HCT116 (cell line): ENCODE results near the gene MOK. TPM values are rescaled to one million over a fixed set of nuclear protein-coding genes. Genes with fewer than 3 reads are reported as not detected.

ENCODE experiments used
- ATAC-seq: fragments of 200-7000 bp; cut with Tn5 transposase; 2 replicates; pipeline ENCODE4 v1.9.1; 2020; ENCODE audit warnings: mild to moderate bottlenecking, moderate library complexity
- BruUV-seq: library from RNA; stranded (reverse); fragments of 400-500 nt; replicated peaks from 2 replicates; lab custom pipeline; 2021; lab: Mats Ljungman, UMichigan
- CTCF ChIA-PET: fragments of 300-600 bp; sonication (Branson Sonifier 250); formaldehyde crosslinking; loops from one replicate; lab custom pipeline; 2021; ENCODE audit warnings: antibody characterized with exemption; lab: Charles Lee
- POLR2A ChIA-PET: fragments of 300-600, 350-600 bp; sonication (Branson Sonifier 250); formaldehyde crosslinking; loops from one replicate; lab custom pipeline; 2021; ENCODE audit warnings: antibody characterized with exemption; lab: Charles Lee
- RAD21 ChIA-PET, 2 experiments: fragments of 300-600 bp; sonication (Branson Sonifier 250); formaldehyde crosslinking; loops; one replicate each; lab custom pipeline; 2023; ENCODE audit warnings: low total read pairs in 2 of 2; ENCODE audit not compliant: uncharacterized antibody in 2 of 2, unreplicated experiment in 2 of 2, low non-redundant PET in 1 of 2; lab: Charles Lee
- DNase-seq: peaks from one replicate; pipeline ENCODE4 v3.0.0-alpha.2; 2010; ENCODE audit warnings: low read depth, low spot score
- H2AFZ ChIP-seq: fragments of 200-600 bp; shearing (Covaris generic), sonication (generic); 2 replicates; pipeline ENCODE4 v1.6.1; 2017; ENCODE audit warnings: low read depth, mixed run types, mixed read lengths, antibody characterized with exemption, low read length; ENCODE audit not compliant: poor library complexity, severe bottlenecking
- H3K27ac ChIP-seq: 2 replicates; pipeline ENCODE4 v1.5.1; 2012; ENCODE audit warnings: low read depth, low read length
- H3K27me3 ChIP-seq: fragments of 200-600 bp; sonication (generic); 2 replicates; pipeline ENCODE4 v1.6.1; 2016; ENCODE audit warnings: mixed run types, low read length, mixed read lengths; ENCODE audit not compliant: insufficient read depth
- H3K36me3 ChIP-seq, 2 experiments: fragments of 200-500 bp in 1 of 2; fragments of 200-600 bp in 1 of 2; sonication (Bioruptor generic) in 1 of 2; sonication (generic) in 1 of 2; 2 replicates each; pipeline versions ENCODE4 v1.5.1 to v1.6.1; 2014 to 2016; ENCODE audit warnings: low read length in 2 of 2, inconsistent platforms in 1 of 2, mixed read lengths in 1 of 2, mixed run types in 1 of 2; ENCODE audit not compliant: insufficient read depth in 2 of 2, control insufficient read depth in 1 of 2
- H3K4me1 ChIP-seq, 2 experiments: fragments of 200-600 bp in 1 of 2; sonication (generic) in 1 of 2; 2 replicates each; pipeline versions ENCODE4 v1.5.1 to v1.6.1; 2012 to 2017; ENCODE audit warnings: low read length in 2 of 2, inconsistent platforms in 1 of 2, mild to moderate bottlenecking in 1 of 2, mixed read lengths in 1 of 2, mixed run types in 1 of 2, moderate library complexity in 1 of 2; ENCODE audit not compliant: insufficient read depth in 2 of 2, control insufficient read depth in 1 of 2
- H3K4me2 ChIP-seq: fragments of 200-600 bp; sonication (generic); 2 replicates; pipeline ENCODE4 v1.6.1; 2017; ENCODE audit warnings: mixed run types, low read length, mixed read lengths
- H3K4me3 ChIP-seq, 2 experiments: fragments of 200-600 bp in 1 of 2; sonication (generic) in 1 of 2; replicated peaks in 1 of 2; 2 replicates each; pipeline ENCODE4 v1.5.1; 2011 to 2016; ENCODE audit warnings: low read length in 2 of 2, control low read depth in 1 of 2, low read depth in 1 of 2, mild to moderate bottlenecking in 1 of 2, mixed read lengths in 1 of 2, mixed run types in 1 of 2
- H3K79me2 ChIP-seq: fragments of 200-600 bp; sonication (generic); 2 replicates; pipeline ENCODE4 v1.6.1; 2017; ENCODE audit warnings: mild to moderate bottlenecking, mixed run types, low read length, moderate library complexity, mixed read lengths; ENCODE audit not compliant: insufficient read depth
- H3K9ac ChIP-seq: fragments of 200-600 bp; sonication (generic); 2 replicates; pipeline ENCODE4 v1.6.1; 2016; ENCODE audit warnings: low read length, mixed read lengths
- H3K9me2 ChIP-seq: fragments of 200-600 bp; sonication (generic), shearing (Covaris generic); 2 replicates; pipeline ENCODE4 v1.6.1; 2017; ENCODE audit warnings: mixed run types, mild to moderate bottlenecking, moderate library complexity; ENCODE audit not compliant: insufficient read depth
- H3K9me3 ChIP-seq, 2 experiments: fragments of 200-500 bp in 1 of 2; fragments of 200-600 bp in 1 of 2; sonication (Bioruptor generic) in 1 of 2; sonication (generic) in 1 of 2; 2 replicates each; pipeline ENCODE4 v1.6.1; 2014 to 2017; ENCODE audit warnings: low read length in 2 of 2, mixed read lengths in 2 of 2, inconsistent platforms in 1 of 2, low read depth in 1 of 2, mild to moderate bottlenecking in 1 of 2, mixed run types in 1 of 2, moderate library complexity in 1 of 2; ENCODE audit not compliant: control insufficient read depth in 1 of 2, insufficient read depth in 1 of 2
- H4K20me1 ChIP-seq: fragments of 200-600 bp; sonication (generic), shearing (Covaris generic); 2 replicates; pipeline ENCODE4 v1.6.1; 2017; ENCODE audit warnings: mixed run types, mild to moderate bottlenecking, moderate library complexity; ENCODE audit not compliant: insufficient read depth
- POLR2AphosphoS5 ChIP-seq: IDR thresholded peaks from 2 replicates; pipeline ENCODE4 v1.6.1; 2011; ENCODE audit warnings: mild to moderate bottlenecking, low read depth, low read length, moderate library complexity
- SP1 ChIP-seq: IDR thresholded peaks from 2 replicates; pipeline ENCODE4 v1.6.1; 2012; ENCODE audit warnings: low read depth
- TCF7L2 ChIP-seq: IDR thresholded peaks from 2 replicates; pipeline ENCODE4 v1.7.0; 2011; ENCODE audit warnings: borderline replicate concordance, inconsistent platforms; ENCODE audit not compliant: insufficient read depth, insufficient read length; ENCODE audit errors: extremely low read depth
- ZFX ChIP-seq: fragments of 450-650 bp; IDR thresholded peaks from 2 replicates; pipeline ENCODE4 v1.6.1; 2017
- intact Hi-C: fragments of 100-400 bp; cut with micrococcal nuclease; formaldehyde crosslinking; loops from 2 replicates; pipeline ENCODE4 v1.10.0; 2022
- total RNA-seq: library from RNA; stranded (reverse); gene quantifications from one replicate; pipeline ENCODE4 v1.2.1, GENCODE V29; 2021; ENCODE audit not compliant: unreplicated experiment
- TF ChIP-seq, protein P1 (sequence below): IDR thresholded peaks from 2 replicates; pipeline ENCODE4 v1.6.1; 2012
- TF ChIP-seq, protein P2 (sequence below): IDR thresholded peaks from 2 replicates; pipeline ENCODE4 v1.6.1; 2012

MOK gene
- total RNA-seq, 1 experiment from 2014 or later: 9.4 TPM

DNA sequence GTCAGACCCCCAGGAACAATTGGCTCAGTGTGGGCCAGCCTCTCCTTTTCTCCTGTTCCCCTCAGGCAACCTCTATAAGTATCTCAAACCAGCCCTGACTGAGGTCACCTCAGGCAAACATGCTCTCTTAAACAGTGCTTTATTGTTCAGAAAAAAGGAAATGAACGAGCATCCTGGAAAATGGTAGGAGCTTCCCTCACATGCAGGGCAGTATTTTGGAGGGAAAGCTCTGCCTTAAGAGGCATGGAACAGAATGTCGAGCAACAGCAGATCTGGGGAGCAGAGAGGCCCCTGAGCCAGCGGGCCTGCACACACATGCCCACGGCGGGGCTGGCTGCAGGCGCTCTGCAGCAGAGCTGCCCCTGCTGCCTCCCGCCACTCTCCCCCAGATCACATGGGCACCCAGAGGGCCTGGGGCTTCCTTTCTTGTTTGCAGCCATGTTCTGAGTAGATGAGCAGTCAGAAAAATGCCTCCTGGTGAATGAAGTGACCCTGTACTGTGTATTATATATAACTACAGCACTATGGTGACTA is 42.0 kb downstream of the MOK start:
- H3K4me3 ChIP-seq: no peak overlapping the region
- no peaks in the 10 kb centered on the region for H3K79me2 ChIP-seq
- ATAC-seq (peak; percentile 83), DNase-seq (peak; percentile 29)
- no peaks in the 10 kb centered on the region for H4K20me1 ChIP-seq
- peak overlapping the region; percentile 4; the same call in 1 of the 2 replicates for H3K9ac ChIP-seq
- POLR2A ChIA-PET: no interaction called here
- CTCF ChIA-PET: no interaction called here
- TF ChIP-seq POLR2AphosphoS5: no peak
- TF ChIP-seq SP1: peak; percentile 12; the same call in 1 of the 2 replicates
- TF ChIP-seq, protein P1, sequence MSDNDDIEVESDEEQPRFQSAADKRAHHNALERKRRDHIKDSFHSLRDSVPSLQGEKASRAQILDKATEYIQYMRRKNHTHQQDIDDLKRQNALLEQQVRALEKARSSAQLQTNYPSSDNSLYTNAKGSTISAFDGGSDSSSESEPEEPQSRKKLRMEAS: peak; percentile 53; the same call in 1 of the 2 replicates
- H3K9me2 ChIP-seq: no peaks in the 10 kb centered on the region
- no peak overlapping the region; the same call in 1 of the 2 replicates for H3K27ac ChIP-seq
- RAD21 ChIA-PET: no interaction called here
- H3K36me3 ChIP-seq: no peaks in the 10 kb centered on the region
- no TSS peak for BruUV-seq
- peak overlapping the region; percentile 26 for H2AFZ ChIP-seq
- peak overlapping the region; percentile 11 for H3K4me2 ChIP-seq
- intact Hi-C loops: no loop called here
- no peaks in the 10 kb centered on the region for H3K9me3 ChIP-seq
- H3K27me3 ChIP-seq: no peaks in the 10 kb centered on the region
- H3K4me1 ChIP-seq: peaks cover 0 to 15% of the 10 kb centered on the region in 2 experiments; a peak in 2 of 4 replicates

DNA sequence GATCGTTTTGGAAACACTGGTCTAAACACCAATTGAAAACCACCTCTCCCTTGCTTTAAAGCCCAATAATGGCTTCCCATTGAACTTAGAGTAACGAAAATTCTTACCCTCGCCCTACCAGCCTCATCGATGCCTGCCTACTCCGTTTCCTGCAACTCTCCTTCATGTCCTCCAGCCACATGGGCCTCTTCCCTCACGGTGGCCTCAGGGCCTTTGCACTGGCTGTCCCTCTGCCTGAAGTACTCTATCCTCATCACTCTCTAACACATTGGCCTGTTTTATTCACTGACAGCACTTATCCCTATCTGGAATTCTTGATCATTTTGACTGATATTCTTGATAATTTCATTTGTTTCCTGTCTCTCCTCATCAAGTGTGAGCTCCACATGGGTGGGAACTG is 46.8 kb downstream of the MOK start:
- ATAC-seq (no peak), DNase-seq (no peak)
- Histone ChIP-seq H3K9me2 (no peaks in the 10 kb centered on the region), H3K4me3 (no peak overlapping the region), H3K79me2 (no peaks in the 10 kb centered on the region), H3K27ac (no peak overlapping the region), H3K36me3 (no peaks in the 10 kb centered on the region), H3K9me3 (no peaks in the 10 kb centered on the region), H2AFZ (no peak overlapping the region), H3K4me1 (peaks cover 0 to 14% of the 10 kb centered on the region in 2 experiments; a peak in 2 of 4 replicates), H4K20me1 (no peaks in the 10 kb centered on the region), H3K27me3 (no peaks in the 10 kb centered on the region), H3K4me2 (no peak overlapping the region), H3K9ac (no peak overlapping the region)
- TF ChIP-seq, protein P2, sequence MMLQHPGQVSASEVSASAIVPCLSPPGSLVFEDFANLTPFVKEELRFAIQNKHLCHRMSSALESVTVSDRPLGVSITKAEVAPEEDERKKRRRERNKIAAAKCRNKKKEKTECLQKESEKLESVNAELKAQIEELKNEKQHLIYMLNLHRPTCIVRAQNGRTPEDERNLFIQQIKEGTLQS: no peak
- TF ChIP-seq ZFX (no peak), TCF7L2 (no peak)
- ChIA-PET RAD21 (no interaction called here), POLR2A (no interaction called here), CTCF (no interaction called here)
- intact Hi-C loops: no loop called here
- no TSS peak for BruUV-seq
